PC-3 (cell line): ENCODE data around the gene FCER1A. TPM values are rescaled to one million over a fixed set of nuclear protein-coding genes. Genes with fewer than 3 reads are reported as not detected.
"Not testable (repeated sequence)": the region's sequence is repeated elsewhere in the genome, so short reads cannot be mapped to it uniquely, and the experiment has no call there.

Source experiments
- ATAC-seq: fragments of 200-7000 bp; cut with Tn5 transposase; 2 replicates; pipeline ENCODE4 v1.9.1; 2020; ENCODE audit warnings: mild to moderate bottlenecking, moderate library complexity
- BruUV-seq: library from RNA; stranded (reverse); fragments of 400-500 nt; replicated peaks from 2 replicates; lab custom pipeline; 2021; lab: Mats Ljungman, UMichigan
- CTCF ChIA-PET: fragments of 300-600 bp; sonication (Branson Sonifier 250); formaldehyde crosslinking; loops from one replicate; lab custom pipeline; 2022; ENCODE audit warnings: antibody characterized with exemption; lab: Charles Lee
- POLR2A ChIA-PET: fragments of 300-600 bp; sonication (Branson Sonifier 250); formaldehyde crosslinking; loops from one replicate; lab custom pipeline; 2022; ENCODE audit warnings: antibody characterized with exemption; ENCODE audit not compliant: unreplicated experiment; lab: Charles Lee
- DNase-seq: peaks from one replicate; pipeline ENCODE4 v3.0.0-alpha.2; 2015
- H2AFZ ChIP-seq: fragments of 300-600 bp; sonication (generic); 2 replicates; pipeline ENCODE4 v1.6.0; 2016; ENCODE audit warnings: antibody characterized with exemption, low read length
- H3F3A ChIP-seq: fragments of 300-600 bp; sonication (generic); one replicate; pipeline ENCODE4 v1.6.0; 2017; ENCODE audit warnings: antibody characterized with exemption, low read length, control low read depth, mild to moderate bottlenecking; ENCODE audit not compliant: unreplicated experiment
- H3K27ac ChIP-seq: fragments of 300-600 bp; sonication (generic); 2 replicates; pipeline ENCODE4 v1.5.1; 2016; ENCODE audit warnings: mild to moderate bottlenecking, low read length
- H3K27me3 ChIP-seq: fragments of 300-600 bp; sonication (generic); 2 replicates; pipeline ENCODE4 v1.6.1; 2016; ENCODE audit warnings: low read length, mixed read lengths
- H3K36me3 ChIP-seq: fragments of 300-600 bp; sonication (generic); 2 replicates; pipeline ENCODE4 v1.6.1; 2016; ENCODE audit warnings: low read depth, mixed run types, low read length, mixed read lengths
- H3K4me1 ChIP-seq: fragments of 300-600 bp; sonication (generic); 2 replicates; pipeline ENCODE4 v1.5.1; 2016; ENCODE audit warnings: low read length; ENCODE audit not compliant: insufficient read depth
- H3K4me2 ChIP-seq: fragments of 300-600 bp; sonication (generic); 2 replicates; pipeline ENCODE4 v1.6.0; 2016; ENCODE audit warnings: low read length
- H3K4me3 ChIP-seq: fragments of 300-600 bp; sonication (generic); 2 replicates; pipeline ENCODE4 v1.5.1; 2016; ENCODE audit warnings: mild to moderate bottlenecking, low read length, mixed read lengths
- H3K79me2 ChIP-seq: fragments of 300-600 bp; sonication (generic); 2 replicates; pipeline ENCODE4 v1.6.1; 2017; ENCODE audit warnings: low read length, mixed read lengths
- H3K9ac ChIP-seq: fragments of 300-600 bp; sonication (generic); 2 replicates; pipeline ENCODE4 v1.6.0; 2016; ENCODE audit warnings: mild to moderate bottlenecking, low read length
- H3K9me2 ChIP-seq: fragments of 300-600 bp; sonication (generic); replicated peaks from 2 replicates; pipeline ENCODE4 v1.6.1; 2016; ENCODE audit warnings: mixed run types, low read length, mixed read lengths
- H3K9me3 ChIP-seq: fragments of 300-600 bp; sonication (generic); 2 replicates; pipeline ENCODE4 v1.6.1; 2016; ENCODE audit warnings: low read length, mixed read lengths
- H4K20me1 ChIP-seq: fragments of 300-600 bp; sonication (generic); 2 replicates; pipeline ENCODE4 v1.6.1; 2016; ENCODE audit warnings: low read length, mixed read lengths
- CTCF ChIP-seq: fragments of 300-600 bp; sonication (generic); conservative IDR thresholded peaks from 2 replicates; pipeline ENCODE4 v1.5.1; 2017; ENCODE audit warnings: antibody characterized with exemption, low read depth, mild to moderate bottlenecking, low read length
- EZH2 ChIP-seq: fragments of 300-600 bp; sonication (generic); IDR thresholded peaks from one replicate; pipeline ENCODE4 v1.6.1; 2017; ENCODE audit warnings: antibody characterized with exemption, mild to moderate bottlenecking, low read length; ENCODE audit not compliant: unreplicated experiment
- EZH2phosphoT487 ChIP-seq: fragments of 300-600 bp; sonication (generic); IDR thresholded peaks from 2 replicates; pipeline ENCODE4 v1.6.1; 2018; ENCODE audit warnings: mild to moderate bottlenecking, antibody characterized with exemption, low read length, borderline replicate concordance
- intact Hi-C: fragments of 100-400 bp; cut with micrococcal nuclease; formaldehyde crosslinking; loops from 2 replicates; pipeline ENCODE4 v1.9.0; 2023
- total RNA-seq: library from RNA; depleted of rRNA; stranded (reverse); fragments of >200 nt; gene quantifications from 2 replicates; pipeline ENCODE4 v1.2.3, GENCODE V29; 2014

The FCER1A gene
- total RNA-seq, 1 experiment from 2014 or later: not detected

DNA sequence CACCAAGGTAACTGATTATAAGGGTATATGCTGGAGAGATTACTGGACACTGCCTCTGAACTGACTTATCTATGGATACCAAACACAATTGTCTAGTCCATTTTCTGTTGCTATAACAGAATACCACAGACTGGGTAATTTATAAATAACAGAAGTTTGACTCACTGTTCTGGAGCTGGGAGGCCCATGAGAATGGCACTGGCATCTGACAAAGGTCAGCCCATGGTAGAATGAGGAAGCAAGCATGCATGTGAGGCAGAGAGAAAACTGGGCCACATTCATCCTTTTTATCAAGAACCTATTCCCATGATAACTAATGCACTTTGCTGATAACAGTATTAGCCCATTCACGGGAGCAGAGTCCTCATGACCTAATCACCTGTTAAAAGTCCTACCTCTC is 37.4 kb downstream of the FCER1A start:
- no peak overlapping the region for H2AFZ ChIP-seq
- H3K4me2 ChIP-seq: no peak overlapping the region
- intact Hi-C loops: no loop called here
- CTCF ChIA-PET: no interaction called here
- no peaks in the 10 kb centered on the region for H3K4me1 ChIP-seq
- no peak for DNase-seq
- no peak overlapping the region for H3K4me3 ChIP-seq
- no peak for ATAC-seq
- BruUV-seq: no TSS peak
- H3K36me3 ChIP-seq: no peaks in the 10 kb centered on the region
- H3F3A ChIP-seq: no peaks in the 10 kb centered on the region
- H3K27ac ChIP-seq: no peak overlapping the region
- TF ChIP-seq CTCF (no peak), EZH2phosphoT487 (no peak), EZH2 (no peak)
- H3K27me3 ChIP-seq: peaks cover 21% of the 10 kb centered on the region
- H3K9me3 ChIP-seq: no peaks in the 10 kb centered on the region
- H3K9ac ChIP-seq: no peak overlapping the region
- no peaks in the 10 kb centered on the region for H3K9me2 ChIP-seq
- H3K79me2 ChIP-seq: no peaks in the 10 kb centered on the region
- POLR2A ChIA-PET: no interaction called here
- no peaks in the 10 kb centered on the region for H4K20me1 ChIP-seq

DNA sequence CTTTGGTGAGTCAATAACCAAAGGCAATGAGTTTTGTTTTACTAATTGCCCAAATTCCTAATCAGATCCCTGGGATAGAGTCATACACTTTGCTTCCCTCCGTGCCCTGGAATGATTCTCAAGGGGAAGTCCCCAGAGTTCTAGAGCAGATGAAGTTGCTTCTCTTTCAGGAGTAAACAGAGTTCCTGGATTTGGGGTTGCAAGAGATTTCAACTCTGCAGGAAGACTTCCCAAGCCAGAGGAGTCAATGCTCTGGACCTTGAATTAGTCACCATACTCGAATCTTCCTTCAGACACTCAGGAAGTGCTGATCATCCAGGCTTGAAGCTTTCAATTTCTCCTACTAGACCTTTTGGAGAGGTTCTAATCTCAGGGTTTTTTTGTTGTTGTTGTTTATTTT is 39.6 kb downstream of the FCER1A start:
- Histone ChIP-seq H2AFZ (no peak overlapping the region), H3K27ac (no peak overlapping the region), H3K36me3 (no peaks in the 10 kb centered on the region), H3K79me2 (no peaks in the 10 kb centered on the region), H3F3A (no peaks in the 10 kb centered on the region), H3K4me3 (no peak overlapping the region), H3K4me2 (no peak overlapping the region), H3K9me2 (no peaks in the 10 kb centered on the region), H4K20me1 (no peaks in the 10 kb centered on the region), H3K9ac (no peak overlapping the region), H3K27me3 (0 out of 2 replicates have a peak, but pooled peaks cover 2% of the 10 kb centered on the region), H3K9me3 (no peaks in the 10 kb centered on the region), H3K4me1 (no peaks in the 10 kb centered on the region)
- intact Hi-C loops: no loop called here
- TF ChIP-seq EZH2phosphoT487: no peak
- no peak for TF ChIP-seq CTCF
- BruUV-seq: no TSS peak
- ATAC-seq (no peak), DNase-seq (no peak)
- ChIA-PET POLR2A (no interaction called here), CTCF (no interaction called here)

DNA sequence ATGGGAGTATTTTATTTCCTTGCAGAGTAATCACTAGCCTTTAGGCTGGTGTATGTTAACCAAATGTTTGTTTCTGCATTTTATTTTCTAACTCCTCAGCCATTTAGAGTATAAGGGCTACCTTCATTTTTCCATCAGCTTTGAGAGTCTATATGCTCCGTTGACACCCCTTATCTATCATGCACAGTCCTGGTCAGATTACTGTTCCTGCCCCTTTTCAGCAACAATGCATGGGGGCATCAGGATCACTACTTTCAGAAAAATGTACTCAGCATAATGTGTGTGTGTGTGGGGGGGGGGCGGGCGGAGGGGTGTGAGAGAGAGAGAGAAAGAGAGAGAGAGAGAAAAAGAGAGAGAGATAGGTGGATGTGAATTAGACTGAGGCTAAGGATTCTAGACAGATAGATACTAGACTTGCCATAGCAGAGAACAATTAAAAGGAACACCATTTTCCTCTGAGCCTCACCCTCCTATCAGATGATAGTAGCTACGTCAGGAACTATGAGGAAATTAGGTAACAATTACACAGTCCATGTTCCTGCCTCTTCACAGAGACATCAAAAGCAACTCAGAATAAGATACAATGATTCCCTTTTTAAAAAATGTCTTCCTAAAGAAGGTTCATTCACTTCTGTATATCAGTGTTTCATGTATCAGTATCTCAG is 40.8 kb downstream of the FCER1A start:
- Histone ChIP-seq H3F3A (no peaks in the 10 kb centered on the region), H3K4me3 (no peak overlapping the region), H3K36me3 (no peaks in the 10 kb centered on the region), H3K9me2 (no peaks in the 10 kb centered on the region), H3K9me3 (no peaks in the 10 kb centered on the region), H2AFZ (no peak overlapping the region), H4K20me1 (no peaks in the 10 kb centered on the region), H3K4me2 (no peak overlapping the region), H3K79me2 (no peaks in the 10 kb centered on the region), H3K9ac (no peak overlapping the region), H3K27me3 (no peaks in the 10 kb centered on the region), H3K27ac (no peak overlapping the region), H3K4me1 (no peaks in the 10 kb centered on the region)
- no peak for DNase-seq
- ATAC-seq: no peak
- POLR2A ChIA-PET: no interaction called here
- CTCF ChIA-PET: no interaction called here
- intact Hi-C loops: no loop called here
- BruUV-seq: no TSS peak
- TF ChIP-seq EZH2: no peak
- no peak for TF ChIP-seq CTCF
- no peak for TF ChIP-seq EZH2phosphoT487

GRCh38 chr1:159349374-159349773 is 47.2 kb downstream of the FCER1A start:
- H3K27ac ChIP-seq, H3K9me2 ChIP-seq, H3K79me2 ChIP-seq, H3K4me3 ChIP-seq, H3K36me3 ChIP-seq, H3K9me3 ChIP-seq, H3K4me1 ChIP-seq, H3K9ac ChIP-seq, intact Hi-C loops, H2AFZ ChIP-seq, BruUV-seq, POLR2A ChIA-PET, H3K4me2 ChIP-seq, H3F3A ChIP-seq, ATAC-seq, DNase-seq, H4K20me1 ChIP-seq: not testable (repeated sequence)
- CTCF ChIA-PET: interaction anchor here (0.7 kb wide), 1 partner anchor 151 kb away, joined by 4 read pairs; no protein-coding TSS in a partner anchor
- H3K27me3 ChIP-seq: peaks cover 12% of the 10 kb centered on the region
